NCI-H2227 (cell line): ENCODE data around the gene ZBTB37.
"Not testable (repeated sequence)": the region's sequence is repeated elsewhere in the genome, so short reads cannot be mapped to it uniquely, and the experiment has no call there.

ENCODE experiments used
- DNase-seq: peaks from one replicate; lab custom pipeline; 2025; ENCODE audit not compliant: unreplicated experiment; lab: John Stamatoyannopoulos, UW

ZBTB37 gene

DNA sequence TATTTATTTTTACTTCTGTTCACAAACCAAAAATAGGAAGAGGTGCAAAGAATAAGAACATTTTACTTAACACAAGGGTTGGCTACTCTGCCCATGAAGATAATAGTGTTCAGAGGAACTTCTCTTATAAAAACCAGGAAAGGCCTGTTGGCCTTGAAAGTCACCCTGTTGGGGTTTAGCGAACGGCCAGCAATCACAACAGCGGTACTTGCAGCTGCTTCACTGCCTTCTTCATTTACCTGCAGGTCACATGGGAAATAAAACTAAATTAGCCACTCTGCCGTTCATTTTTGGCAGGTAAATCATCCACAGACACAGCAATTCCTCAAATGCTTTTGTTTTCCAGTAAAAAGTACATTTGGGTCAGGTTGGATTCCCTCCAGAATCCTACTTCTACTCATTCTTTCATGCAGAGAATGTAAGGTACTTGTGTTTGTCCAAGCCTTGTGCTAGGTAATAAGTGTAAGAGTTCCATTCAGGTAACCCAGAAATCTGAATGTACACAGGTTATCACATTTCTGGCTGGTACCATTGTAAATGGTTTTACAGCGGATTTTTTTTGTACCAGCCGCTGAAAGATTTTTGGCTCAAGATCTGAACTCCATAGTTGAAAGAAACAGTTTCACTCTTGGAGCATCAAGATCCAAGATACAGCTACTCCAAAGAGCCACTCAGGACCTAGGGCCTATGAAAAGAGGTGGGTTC lies 35.8 kb downstream of the ZBTB37 start:
- DNase-seq: no peak

DNA sequence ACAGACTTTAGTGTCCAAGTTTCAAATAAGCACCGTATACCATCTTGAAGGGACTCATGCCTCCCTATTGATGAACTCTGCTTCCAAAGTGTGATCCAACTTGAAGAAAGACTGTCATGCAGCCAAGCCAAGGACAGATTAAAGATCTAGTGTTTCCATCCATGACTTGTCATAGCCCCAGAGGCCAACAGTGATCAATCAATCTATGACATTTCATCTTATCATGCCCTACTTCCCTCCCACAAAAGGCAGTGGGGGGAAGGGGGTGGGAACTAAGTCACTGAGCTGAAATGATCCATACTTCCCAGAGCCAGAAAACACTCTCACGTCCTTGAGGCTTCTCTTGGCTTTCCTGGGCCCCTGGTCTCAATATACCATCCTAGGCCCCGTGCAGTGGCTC lies 44.9 kb downstream of the ZBTB37 start:
- DNase-seq: no peak

DNA sequence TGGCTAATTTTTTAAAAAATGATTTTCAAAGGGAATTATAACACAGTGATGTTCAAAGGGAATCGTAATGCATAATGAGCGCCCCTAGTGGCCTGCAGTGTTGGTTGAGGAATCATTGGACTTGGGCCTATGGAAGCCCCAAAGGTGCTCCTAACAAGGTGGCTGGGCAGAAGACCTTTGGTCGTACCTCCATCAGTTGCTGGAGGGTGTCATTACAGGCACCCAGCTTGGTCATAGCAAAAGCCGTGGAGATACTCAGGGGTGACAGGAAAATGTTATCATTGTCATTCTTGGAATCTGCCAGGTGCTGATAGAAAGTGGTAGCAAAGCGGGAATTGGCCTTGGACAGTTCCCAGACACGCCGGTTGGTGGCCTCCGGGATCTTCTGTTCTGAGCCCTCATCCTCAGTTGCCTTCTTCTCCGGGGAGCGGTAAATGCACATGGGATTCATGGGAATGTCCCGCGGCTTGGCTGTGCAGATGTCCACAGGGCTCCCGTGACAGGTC lies 46.2 kb downstream of the ZBTB37 start:
- DNase-seq: no peak

DNA sequence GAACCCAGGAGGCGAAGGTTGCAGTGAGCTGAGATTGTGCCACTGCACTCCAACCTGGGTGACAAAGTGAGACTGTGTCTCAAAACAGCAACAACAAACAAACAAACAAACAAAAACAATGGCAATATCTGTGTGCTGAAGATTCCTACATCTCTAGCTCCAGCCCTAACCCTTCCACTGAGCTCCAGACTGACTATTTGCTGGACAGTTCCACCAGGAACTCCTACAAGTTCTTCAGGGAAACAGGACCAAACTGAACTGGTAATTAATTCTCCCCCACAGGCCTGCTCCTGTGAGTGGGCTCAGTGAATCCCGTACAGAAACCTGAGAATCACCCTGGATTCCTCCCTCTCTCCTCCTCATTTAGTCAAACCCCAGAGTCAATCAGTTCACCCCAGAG lies 47.4 kb downstream of the ZBTB37 start:
- DNase-seq: no peak

DNA sequence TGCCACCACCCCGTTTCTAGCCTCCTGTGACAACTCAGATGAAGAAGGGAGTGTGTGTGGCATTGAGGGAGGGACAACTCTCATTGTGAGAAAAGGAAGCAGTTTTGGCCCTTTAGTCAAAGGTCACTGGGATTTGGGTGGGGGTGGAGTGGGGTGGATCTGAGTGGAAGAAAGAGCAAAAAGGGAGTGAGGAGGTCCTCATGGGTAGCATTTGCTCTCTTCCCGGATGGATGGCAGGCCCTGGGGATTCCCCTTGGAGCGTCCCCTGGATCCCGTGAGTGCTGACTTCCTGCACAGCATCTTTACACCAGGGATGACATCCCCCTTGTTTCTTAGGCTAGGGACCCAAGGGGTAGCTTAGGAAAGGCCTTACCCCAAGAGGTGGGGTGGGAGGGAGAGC lies 48.5 kb downstream of the ZBTB37 start:
- DNase-seq: no peak

DNA sequence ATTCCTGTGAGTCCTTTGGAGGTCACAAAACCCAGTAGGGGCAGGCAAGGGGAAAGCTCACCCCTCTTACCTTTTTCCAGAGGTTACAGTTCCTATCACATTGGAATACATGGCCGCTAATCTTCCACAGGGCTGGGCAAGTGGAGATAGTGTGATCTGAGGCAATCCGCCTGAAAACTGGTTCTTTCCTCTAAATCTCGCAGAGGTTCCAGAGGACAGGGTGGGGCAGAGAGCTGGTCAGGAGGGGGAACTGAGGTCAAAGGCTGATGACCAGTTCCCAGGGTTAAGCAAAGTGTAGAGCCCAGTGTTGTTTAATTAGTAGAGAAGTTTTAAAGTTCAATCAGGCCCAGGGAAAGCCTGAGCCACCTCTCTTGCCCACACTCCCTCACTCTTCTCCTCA lies 49.0 kb downstream of the ZBTB37 start, which contains the start of gene SERPINC1:
Gene SERPINC1 (minus strand): TSS at position 179 of the 400 bp plus-strand sequence. CDS start 68 bp downstream, at position 111.
- no peak for DNase-seq

DNA sequence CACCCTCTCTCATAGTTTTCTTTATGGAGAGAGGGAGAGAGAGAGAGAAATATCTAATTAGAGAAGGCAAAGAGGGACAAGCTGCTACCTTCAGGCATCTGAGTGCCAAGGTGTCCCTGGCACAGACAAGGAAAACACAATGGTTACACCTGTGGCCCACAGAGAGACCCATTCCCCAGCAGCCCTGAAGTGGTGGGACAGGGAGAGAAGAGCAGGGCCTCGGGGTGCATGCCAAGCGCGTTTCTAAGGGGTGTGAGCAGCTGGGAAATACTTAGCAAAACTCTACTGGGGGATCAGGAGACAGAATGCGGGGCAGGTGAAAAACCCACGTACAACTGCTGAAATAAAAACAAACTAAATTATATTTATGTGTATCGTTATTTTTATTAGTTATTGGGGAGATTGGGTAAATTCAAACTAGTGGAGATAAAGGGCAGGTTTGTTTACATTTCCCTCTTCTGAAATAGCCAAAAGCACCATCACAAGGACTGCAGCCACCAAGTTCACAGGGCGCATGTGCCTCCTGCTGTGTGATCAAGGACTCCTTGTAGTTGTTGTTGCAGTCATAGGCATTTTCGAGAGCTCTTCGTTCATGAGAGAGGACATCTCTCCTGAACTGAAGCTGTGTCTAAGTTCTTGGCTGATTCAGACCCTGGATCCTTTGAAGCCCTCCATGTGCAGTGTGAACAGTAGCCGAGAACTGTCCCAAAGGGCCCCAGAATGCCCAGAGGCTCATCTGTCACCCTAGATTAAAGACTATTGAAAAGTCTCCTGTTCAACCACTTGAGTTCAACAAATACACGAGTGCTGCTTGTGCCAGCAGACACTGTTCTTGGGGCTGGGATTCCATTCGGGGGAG lies 49.7 kb downstream of the ZBTB37 start:
- no peak for DNase-seq

DNA sequence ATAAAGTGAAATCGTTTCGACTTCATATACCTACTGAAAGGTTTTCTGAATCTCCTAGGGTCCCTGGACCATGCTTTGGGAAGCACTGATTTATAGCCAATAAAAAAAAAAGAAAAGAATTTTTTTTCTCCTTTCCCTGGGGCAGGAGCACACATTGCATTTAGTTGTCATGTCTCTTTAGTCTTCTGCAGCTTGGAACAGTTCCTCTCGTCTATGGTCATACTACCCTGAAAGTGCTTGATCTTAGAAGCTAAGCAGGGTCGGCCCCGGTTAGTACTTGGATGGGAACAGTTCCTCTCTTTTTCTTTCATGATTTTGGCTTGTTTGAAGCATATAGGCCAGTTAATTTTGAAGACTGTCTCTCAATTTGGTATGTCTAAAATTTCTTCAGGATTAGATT lies 52.7 kb downstream of the ZBTB37 start:
- no peak for DNase-seq

DNA sequence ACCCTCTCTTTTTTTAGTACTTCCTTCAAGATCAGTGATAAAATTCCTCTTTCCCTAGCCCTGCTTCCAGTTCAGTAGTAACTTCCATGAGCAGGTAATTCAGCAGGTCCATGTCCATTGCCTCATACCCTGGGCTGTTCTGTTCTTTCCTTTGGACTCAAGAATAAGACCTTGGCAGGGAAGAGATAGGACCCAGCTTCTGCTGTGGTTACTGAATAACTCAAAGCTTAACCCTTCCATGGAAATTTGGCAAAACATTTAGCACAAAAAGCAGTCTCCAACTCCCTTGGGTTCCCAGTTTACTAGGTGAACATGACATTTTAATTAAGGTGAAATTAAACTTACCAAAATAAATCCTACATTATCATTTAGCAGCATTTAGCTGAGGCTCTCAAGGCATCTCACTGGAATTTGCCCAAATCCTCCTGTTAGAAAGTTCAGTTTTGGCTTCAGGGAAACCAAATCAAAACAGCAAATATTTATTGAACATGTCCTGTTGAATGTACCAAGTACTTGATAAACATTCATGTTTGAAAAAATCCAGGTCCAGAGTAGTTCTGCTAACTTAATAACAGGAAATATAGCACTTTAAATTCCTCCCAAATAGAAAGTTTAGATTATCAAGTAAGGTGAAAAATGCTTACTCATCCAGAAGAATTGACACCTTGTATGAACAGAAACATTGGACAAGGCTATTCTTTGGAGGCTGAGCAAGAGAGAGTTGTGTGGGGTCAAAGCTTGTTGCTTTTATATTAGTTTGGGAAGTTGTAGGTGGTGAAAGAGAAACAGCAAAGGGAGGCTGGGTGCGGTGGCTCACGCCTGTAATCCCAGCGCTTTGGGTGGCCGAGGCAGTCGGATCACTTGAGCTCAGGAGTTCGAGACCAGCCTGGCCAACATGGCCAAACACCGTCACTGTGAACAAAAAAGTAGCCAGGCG lies 57.4 kb downstream of the ZBTB37 start:
- no peak for DNase-seq

DNA sequence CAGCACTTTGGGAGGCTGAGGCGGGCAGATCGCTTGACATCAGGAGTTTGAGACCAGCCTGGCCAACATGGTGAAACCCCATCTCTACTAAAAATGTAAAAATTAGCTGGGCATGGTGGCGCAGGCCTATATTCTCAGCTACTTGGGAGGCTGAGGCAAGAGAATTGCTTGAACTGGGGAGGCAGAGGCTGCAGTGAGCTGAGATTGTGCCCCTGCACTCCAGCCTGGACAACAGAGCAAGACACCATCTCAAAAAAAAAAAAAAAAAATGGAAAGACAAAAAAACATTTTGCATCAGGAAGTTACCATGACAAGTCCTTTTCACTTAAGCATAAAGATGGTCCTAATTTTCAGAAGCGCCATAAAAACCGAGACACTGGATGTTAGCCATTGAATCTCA lies 62.4 kb downstream of the ZBTB37 start:
- DNase-seq: not testable (repeated sequence)

DNA sequence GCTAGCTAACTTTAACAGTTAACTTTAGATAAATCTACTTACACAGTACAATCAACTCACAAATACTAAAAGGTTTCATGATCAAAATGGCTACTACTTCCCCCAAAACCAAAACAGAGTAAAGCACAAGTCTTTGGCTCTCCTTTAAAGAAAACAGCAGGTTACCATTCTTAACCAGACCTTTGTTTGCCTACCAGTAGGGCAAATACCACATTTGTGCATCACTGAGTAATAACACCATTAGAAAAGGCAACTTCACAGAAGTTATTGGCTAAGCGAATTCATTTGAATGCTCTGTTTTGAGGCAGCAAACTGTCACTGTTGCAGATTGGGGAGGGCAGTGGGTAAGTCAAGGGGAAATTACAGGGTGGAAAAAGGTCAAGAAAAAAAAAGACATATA lies 66.3 kb downstream of the ZBTB37 start:
- DNase-seq: no peak

DNA sequence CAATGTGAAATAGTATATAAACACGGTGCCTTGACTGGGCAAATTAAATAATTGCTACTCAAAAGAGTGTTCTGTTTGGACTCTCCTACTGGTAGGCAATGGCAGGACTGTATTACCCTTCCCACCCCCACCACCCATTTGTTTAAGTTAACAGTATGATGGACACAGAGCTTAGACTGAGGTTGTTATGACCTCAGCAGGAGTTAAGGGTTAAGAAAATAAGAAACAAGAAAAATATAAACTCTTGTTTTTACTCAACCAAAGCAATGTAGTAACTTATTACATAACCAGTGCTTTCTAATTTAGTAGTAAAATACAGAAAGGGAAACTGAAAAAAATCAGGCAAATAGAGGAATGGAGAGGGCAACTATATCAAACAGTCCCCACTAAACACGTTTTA lies 68.9 kb downstream of the ZBTB37 start:
- no peak for DNase-seq

DNA sequence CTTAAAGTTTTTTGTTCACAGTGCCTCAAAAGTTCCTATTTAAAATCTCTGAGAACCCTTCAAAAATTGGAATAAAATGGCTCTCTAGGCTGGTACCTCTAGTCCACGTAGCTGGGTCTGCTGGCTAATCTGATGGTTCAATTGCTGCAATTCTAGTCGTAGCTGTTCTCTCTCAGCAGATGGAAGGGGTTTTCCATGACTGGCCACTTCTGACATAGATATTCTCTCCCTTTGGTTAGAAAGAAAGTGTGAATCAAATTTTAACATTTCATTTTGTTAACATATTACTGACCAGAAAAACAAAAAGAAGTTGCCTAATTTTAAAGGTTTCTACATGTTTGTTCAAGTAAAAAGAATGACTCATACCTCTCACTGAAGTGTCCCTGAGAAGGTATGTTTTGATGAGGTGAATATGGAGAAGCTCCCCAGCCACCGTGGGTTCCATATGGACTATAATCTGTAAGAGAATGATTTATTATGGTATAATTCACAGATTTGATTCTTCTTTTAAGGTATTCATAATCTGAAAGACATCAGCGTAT lies 78.3 kb downstream of the ZBTB37 start:
- DNase-seq: no peak

DNA sequence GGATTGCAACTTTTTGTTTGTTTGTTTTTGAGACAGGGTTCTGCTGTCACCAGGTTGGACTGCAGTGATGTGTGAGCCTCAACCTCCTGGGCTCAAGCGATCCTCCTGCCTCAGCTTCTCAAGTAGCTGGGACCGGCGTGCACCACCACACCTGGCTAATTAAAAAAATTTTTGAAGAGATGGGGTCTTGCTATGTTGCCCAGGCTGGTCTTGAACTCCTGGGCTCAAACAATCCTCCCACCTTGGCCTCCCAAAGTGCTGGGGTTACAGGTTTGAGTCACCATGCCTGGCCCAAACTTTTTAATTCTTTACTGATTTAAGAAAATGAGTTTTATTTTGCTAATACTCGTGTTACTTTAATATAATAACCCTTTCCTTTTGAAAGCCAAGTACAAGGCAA lies 80.4 kb downstream of the ZBTB37 start:
- DNase-seq: no peak
